Posterior vena cava (tissue), 2 donors: ENCODE results near the gene NEDD8. TPM values are rescaled to one million over a fixed set of nuclear protein-coding genes. Genes with fewer than 3 reads are reported as not detected.

ENCODE experiments used
- DNase-seq: peaks from one replicate; pipeline ENCODE4 v3.0.0-alpha.2; 2020; ENCODE audit warnings: low spot score
- intact Hi-C, 2 donors: fragments of 100-400 bp; cut with DNase I; formaldehyde crosslinking; loops; one replicate each; pipeline versions ENCODE4 v1.14.1 to v1.14.2; 2022 to 2023
- total RNA-seq, 2 donors: library from RNA; stranded (reverse); fragmentation: NEBNext Ultra II Directional; extraction: Animal tissue kit (Norgen Biotek cat#: 25700); gene quantifications; one replicate each; pipeline ENCODE4 v1.2.1, GENCODE V29; 2021
- donor health status: DM: yes; HTN: yes; CAD: no.
- donor health status: DM: yes; HTN: yes; CAD: no.

Gene NEDD8
- total RNA-seq, 2 donors from 2014 or later: 121 to 125 TPM

GRCh38 chr14:24266344-24267244 lies 34.4 kb upstream of the NEDD8 start:
- intact Hi-C loops: no loop called here
- DNase-seq: no peak

GRCh38 chr14:24264298-24264697 lies 32.1 kb upstream of the NEDD8 start:
- intact Hi-C loops: no loop called here
- DNase-seq: peak; percentile 74

- DNase-seq: no peak
- intact Hi-C loops: no loop called here
Observed at GRCh38 chr14:24263848-24264247, 31.7 kb upstream of the NEDD8 start.

- peak; percentile 68 for DNase-seq
- intact Hi-C loops: no loop called here
Observed at GRCh38 chr14:24262821-24263733, 30.9 kb upstream of the NEDD8 start, which contains the start of gene TGM1. Gene TGM1 (minus strand): TSS chr14:24263177. CDS start chr14:24262352, 825 bp downstream.

GRCh38 chr14:24261969-24262327 lies 29.8 kb upstream of the NEDD8 start:
- intact Hi-C loops: no loop called here
- DNase-seq: peak; percentile 76

- intact Hi-C loops: no loop called here
Observed at GRCh38 chr14:24261256-24261968, 29.2 kb upstream of the NEDD8 start.

GRCh38 chr14:24260780-24261157 lies 28.6 kb upstream of the NEDD8 start:
- peak; percentile 31 for DNase-seq
- intact Hi-C loops: no loop called here

More at GRCh38 chr14:24261256-24261968, 29.2 kb upstream of the NEDD8 start:
- peak; percentile 47 for DNase-seq

- intact Hi-C loops: no loop called here
- peak; percentile 62 for DNase-seq
Observed at GRCh38 chr14:24260026-24260779, 28.0 kb upstream of the NEDD8 start.

GRCh38 chr14:24259282-24260025 lies 27.3 kb upstream of the NEDD8 start:
- DNase-seq: peak; percentile 72
- intact Hi-C loops: loop anchor here in 1 of 2 donors (10.0 kb wide), 1 partner anchor 45 kb away; the partner anchor contains the start of gene CIDEB

- intact Hi-C loops: loop anchor here in 1 of 2 donors (10.0 kb wide), 1 partner anchor 46 kb away; the partner anchor contains the start of gene CIDEB
- DNase-seq: peak; percentile 67
Observed at GRCh38 chr14:24258548-24259265, 26.5 kb upstream of the NEDD8 start.

GRCh38 chr14:24258119-24258518 lies 26.0 kb upstream of the NEDD8 start:
- DNase-seq: peak; percentile 74
- intact Hi-C loops: loop anchor here in 1 of 2 donors (10.0 kb wide), 1 partner anchor 47 kb away; the partner anchor contains the start of gene CIDEB

- peak; percentile 60 for DNase-seq
- intact Hi-C loops: loop anchor here in 1 of 2 donors (10.0 kb wide), 1 partner anchor 48 kb away; the partner anchor contains the start of gene CIDEB
Observed at GRCh38 chr14:24256960-24257359, 24.8 kb upstream of the NEDD8 start.

- peak; percentile 68 for DNase-seq
- intact Hi-C loops: loop anchor here in 1 of 2 donors (10.0 kb wide), 1 partner anchor 49 kb away; the partner anchor contains the start of gene CIDEB
Observed at GRCh38 chr14:24255931-24256711, 24.0 kb upstream of the NEDD8 start.

GRCh38 chr14:24255438-24255837 lies 23.3 kb upstream of the NEDD8 start:
- DNase-seq: peak; percentile 60
- intact Hi-C loops: loop anchor here in 1 of 2 donors (10.0 kb wide), 1 partner anchor 49 kb away; the partner anchor contains the start of gene CIDEB

GRCh38 chr14:24254630-24255392 lies 22.6 kb upstream of the NEDD8 start:
- intact Hi-C loops: loop anchor here in 1 of 2 donors (10.0 kb wide), 1 partner anchor 50 kb away; the partner anchor contains the start of gene CIDEB
- DNase-seq: peak; percentile 49
